ENCODE data around the gene UBL7.

DNA sequence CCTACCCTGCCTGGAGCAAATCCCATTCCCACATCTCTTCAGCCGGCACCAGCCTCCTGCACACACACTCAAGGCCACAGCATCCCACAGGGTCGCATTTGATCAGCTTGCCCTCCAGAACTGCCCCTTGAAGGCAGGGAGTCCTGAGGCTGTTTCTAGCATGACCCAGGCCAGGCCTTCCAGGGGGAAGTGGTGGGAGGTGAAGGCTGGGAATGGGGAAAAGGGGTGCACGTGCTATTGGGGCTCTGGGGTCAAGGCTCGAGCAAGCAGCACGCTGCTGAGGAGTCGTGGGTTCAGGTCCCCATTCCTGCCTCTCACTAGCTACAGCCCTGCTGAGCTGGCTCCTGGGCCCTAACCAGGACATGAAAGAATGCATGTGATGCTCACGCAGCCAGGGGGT lies 52.1 kb downstream of the UBL7 start:
- TF ChIP-seq, protein P1, sequence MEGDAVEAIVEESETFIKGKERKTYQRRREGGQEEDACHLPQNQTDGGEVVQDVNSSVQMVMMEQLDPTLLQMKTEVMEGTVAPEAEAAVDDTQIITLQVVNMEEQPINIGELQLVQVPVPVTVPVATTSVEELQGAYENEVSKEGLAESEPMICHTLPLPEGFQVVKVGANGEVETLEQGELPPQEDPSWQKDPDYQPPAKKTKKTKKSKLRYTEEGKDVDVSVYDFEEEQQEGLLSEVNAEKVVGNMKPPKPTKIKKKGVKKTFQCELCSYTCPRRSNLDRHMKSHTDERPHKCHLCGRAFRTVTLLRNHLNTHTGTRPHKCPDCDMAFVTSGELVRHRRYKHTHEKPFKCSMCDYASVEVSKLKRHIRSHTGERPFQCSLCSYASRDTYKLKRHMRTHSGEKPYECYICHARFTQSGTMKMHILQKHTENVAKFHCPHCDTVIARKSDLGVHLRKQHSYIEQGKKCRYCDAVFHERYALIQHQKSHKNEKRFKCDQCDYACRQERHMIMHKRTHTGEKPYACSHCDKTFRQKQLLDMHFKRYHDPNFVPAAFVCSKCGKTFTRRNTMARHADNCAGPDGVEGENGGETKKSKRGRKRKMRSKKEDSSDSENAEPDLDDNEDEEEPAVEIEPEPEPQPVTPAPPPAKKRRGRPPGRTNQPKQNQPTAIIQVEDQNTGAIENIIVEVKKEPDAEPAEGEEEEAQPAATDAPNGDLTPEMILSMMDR (IDR thresholded peaks at IDR 0.05; ENCODE audit: poor library complexity): no peak
- no peak for TF ChIP-seq EZH2phosphoT487 (IDR thresholded peaks at IDR 0.05; ENCODE audit: low read depth, severe bottlenecking, unreplicated experiment)
